ENCODE measurements around the gene NUDT12. TPM values are rescaled to one million over a fixed set of nuclear protein-coding genes. Genes with fewer than 3 reads are reported as not detected.

The NUDT12 gene
- polyA plus RNA-seq: 1 to 10 TPM; 3.6 to 5.0 (median 4.8) TPM

GRCh38 chr5:103562453-103563157 lies at the start of gene NUDT12:
NUDT12 (minus strand) TSS chr5:103562789; CDS start chr5:103560248, 2,541 bp downstream.
- no peak within 1 kb of the TSS for H3K27ac ChIP-seq (ENCODE audit: low read depth, low read length)
- 1 to 10% (median 4%) methylated on average over 37 of the region's 37 CpGs for WGBS, 3 donors

GRCh38 chr5:103607346-103607745 lies 44.8 kb upstream of the NUDT12 start:
- no peak overlapping the region for H3K27ac ChIP-seq (ENCODE audit: low read depth, low read length)

GRCh38 chr5:103605277-103605676 lies 42.7 kb upstream of the NUDT12 start:
- WGBS, 3 donors: 85 to 93% (median 90%) methylated on average over 2 of the region's 2 CpGs
- H3K27ac ChIP-seq (ENCODE audit: low read depth, low read length): no peak overlapping the region

GRCh38 chr5:103602438-103602837 lies 39.8 kb upstream of the NUDT12 start:
- H3K27ac ChIP-seq (ENCODE audit: low read depth, low read length): no peak overlapping the region

GRCh38 chr5:103601314-103601713 lies 38.7 kb upstream of the NUDT12 start:
- H3K27ac ChIP-seq (ENCODE audit: low read depth, low read length): no peak overlapping the region
- WGBS, 3 donors: 93 to 96% (median 94%) methylated on average over 3 of the region's 3 CpGs

GRCh38 chr5:103600086-103600485 lies 37.5 kb upstream of the NUDT12 start:
- no peak overlapping the region for H3K27ac ChIP-seq (ENCODE audit: low read depth, low read length)
- 16 to 53% (median 47%) methylated on average over 1 of the region's 1 CpG for WGBS, 3 donors

- no peak overlapping the region for H3K27ac ChIP-seq (ENCODE audit: low read depth, low read length)
- 78 to 87% (median 80%) methylated on average over 3 of the region's 3 CpGs for WGBS, 3 donors
Measured at GRCh38 chr5:103598997-103599566, 36.5 kb upstream of the NUDT12 start.

- 79 to 89% (median 84%) methylated on average over 3 of the region's 3 CpGs for WGBS, 3 donors
- no peak overlapping the region for H3K27ac ChIP-seq (ENCODE audit: low read depth, low read length)
Measured at GRCh38 chr5:103590221-103590620, 27.6 kb upstream of the NUDT12 start.

GRCh38 chr5:103589776-103590175 lies 27.2 kb upstream of the NUDT12 start:
- H3K27ac ChIP-seq (ENCODE audit: low read depth, low read length): no peak overlapping the region
- WGBS, 3 donors: 73 to 85% (median 78%) methylated on average over 3 of the region's 3 CpGs

- H3K27ac ChIP-seq (ENCODE audit: low read depth, low read length): no peak overlapping the region
- 53 to 77% (median 59%) methylated on average over 3 of the region's 3 CpGs for WGBS, 3 donors
Measured at GRCh38 chr5:103589357-103589756, 26.8 kb upstream of the NUDT12 start.

- WGBS, 3 donors: 19 to 47% (median 39%) methylated on average over 2 of the region's 2 CpGs
Measured at GRCh38 chr5:103587185-103587748, 24.7 kb upstream of the NUDT12 start.

GRCh38 chr5:103582364-103582763 lies 19.8 kb upstream of the NUDT12 start:
- no peak overlapping the region for H3K27ac ChIP-seq (ENCODE audit: low read depth, low read length)
- 12 to 27% (median 17%) methylated on average over 2 of the region's 2 CpGs for WGBS, 3 donors

More at GRCh38 chr5:103587185-103587748, 24.7 kb upstream of the NUDT12 start:
- H3K27ac ChIP-seq (ENCODE audit: low read depth, low read length): no peak overlapping the region

- H3K27ac ChIP-seq (ENCODE audit: low read depth, low read length): no peak overlapping the region
- WGBS, 3 donors: 84 to 86% (median 85%) methylated on average over 3 of the region's 3 CpGs
Measured at GRCh38 chr5:103573411-103573810, 10.8 kb upstream of the NUDT12 start.

- no peak overlapping the region for H3K27ac ChIP-seq (ENCODE audit: low read depth, low read length)
- 81 to 89% (median 84%) methylated on average over 5 of the region's 5 CpGs for WGBS, 3 donors
Measured at GRCh38 chr5:103572454-103572853, 9.9 kb upstream of the NUDT12 start.

GRCh38 chr5:103571730-103572129 lies 9.1 kb upstream of the NUDT12 start:
- 96 to 99% (median 97%) methylated on average over 13 of the region's 13 CpGs for WGBS, 3 donors
- H3K27ac ChIP-seq (ENCODE audit: low read depth, low read length): no peak overlapping the region

- no peak overlapping the region for H3K27ac ChIP-seq (ENCODE audit: low read depth, low read length)
Measured at GRCh38 chr5:103569313-103570060, 6.9 kb upstream of the NUDT12 start.

GRCh38 chr5:103565719-103566118 lies 3.1 kb upstream of the NUDT12 start:
- WGBS, 3 donors: 88 to 93% (median 89%) methylated on average over 4 of the region's 4 CpGs
- H3K27ac ChIP-seq (ENCODE audit: low read depth, low read length): no peak overlapping the region

More at GRCh38 chr5:103569313-103570060, 6.9 kb upstream of the NUDT12 start:
- WGBS, 3 donors: 29 to 76% (median 72%) methylated on average over 3 of the region's 3 CpGs

- H3K27ac ChIP-seq (ENCODE audit: low read depth, low read length): no peak overlapping the region
- WGBS, 3 donors: 20 to 26% (median 24%) methylated on average over 14 of the region's 14 CpGs
Measured at GRCh38 chr5:103561685-103562452, 720 bp downstream of the NUDT12 start.
